ENCODE results near the gene CNMD.

CNMD gene

DNA sequence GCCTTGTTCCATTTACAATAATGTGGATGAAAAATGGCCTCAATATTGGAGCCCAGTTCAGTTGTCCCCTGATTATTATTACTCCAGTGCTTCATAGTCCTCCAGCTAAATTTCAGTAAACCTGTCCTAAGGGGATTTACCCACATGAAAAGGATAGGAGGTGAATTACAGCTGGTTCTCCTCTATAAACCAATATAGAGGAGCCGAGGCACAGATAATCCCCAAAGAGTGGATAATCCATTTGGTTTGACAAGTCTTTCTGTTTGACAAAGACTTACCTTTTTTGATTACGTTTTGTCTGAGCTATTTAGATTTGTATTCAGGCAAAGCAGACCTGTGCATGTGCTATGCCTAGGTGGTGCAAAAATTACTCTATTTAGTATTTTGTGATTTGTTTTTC is 2.7 kb downstream of the CNMD start:
- ATAC-seq (ENCODE audit: insufficient read depth, low read depth) = no peak
- TF ChIP-seq, protein P1, sequence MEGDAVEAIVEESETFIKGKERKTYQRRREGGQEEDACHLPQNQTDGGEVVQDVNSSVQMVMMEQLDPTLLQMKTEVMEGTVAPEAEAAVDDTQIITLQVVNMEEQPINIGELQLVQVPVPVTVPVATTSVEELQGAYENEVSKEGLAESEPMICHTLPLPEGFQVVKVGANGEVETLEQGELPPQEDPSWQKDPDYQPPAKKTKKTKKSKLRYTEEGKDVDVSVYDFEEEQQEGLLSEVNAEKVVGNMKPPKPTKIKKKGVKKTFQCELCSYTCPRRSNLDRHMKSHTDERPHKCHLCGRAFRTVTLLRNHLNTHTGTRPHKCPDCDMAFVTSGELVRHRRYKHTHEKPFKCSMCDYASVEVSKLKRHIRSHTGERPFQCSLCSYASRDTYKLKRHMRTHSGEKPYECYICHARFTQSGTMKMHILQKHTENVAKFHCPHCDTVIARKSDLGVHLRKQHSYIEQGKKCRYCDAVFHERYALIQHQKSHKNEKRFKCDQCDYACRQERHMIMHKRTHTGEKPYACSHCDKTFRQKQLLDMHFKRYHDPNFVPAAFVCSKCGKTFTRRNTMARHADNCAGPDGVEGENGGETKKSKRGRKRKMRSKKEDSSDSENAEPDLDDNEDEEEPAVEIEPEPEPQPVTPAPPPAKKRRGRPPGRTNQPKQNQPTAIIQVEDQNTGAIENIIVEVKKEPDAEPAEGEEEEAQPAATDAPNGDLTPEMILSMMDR (IDR thresholded peaks at IDR 0.05; ENCODE audit: borderline replicate concordance, extremely low read depth, low read length, poor library complexity, severe bottlenecking) = no peak
- TF ChIP-seq EZH2 (IDR thresholded peaks at IDR 0.05; ENCODE audit: borderline replicate concordance, low read depth, low read length, severe bottlenecking) = no peak
- Histone ChIP-seq H2AFZ (ENCODE audit: low read depth, low read length) (no peak overlapping the region), H3K9ac (ENCODE audit: low read depth, low read length) (no peak overlapping the region), H3K27me3 (ENCODE audit: insufficient read depth, low read length, poor library complexity) (no peaks in the 10 kb centered on the region), H3K4me1 (ENCODE audit: insufficient read depth, low read length) (no peaks in the 10 kb centered on the region), H3K4me3 (ENCODE audit: low read depth in 1 of 2, low read length in 2 of 2) (no peak overlapping the region), H3K9me3 (ENCODE audit: insufficient read depth, low read length, severe bottlenecking) (no peaks in the 10 kb centered on the region), H4K20me1 (ENCODE audit: insufficient read depth, low read length) (no peaks in the 10 kb centered on the region), H3K4me2 (ENCODE audit: insufficient read depth, low read length) (no peak overlapping the region), H3K79me2 (ENCODE audit: insufficient read depth, low read length) (no peaks in the 10 kb centered on the region), H3K36me3 (ENCODE audit: insufficient read depth, low read length) (no peaks in the 10 kb centered on the region), H3K27ac (ENCODE audit: low read length) (no peak overlapping the region)
- DNase-seq = no peak

DNA sequence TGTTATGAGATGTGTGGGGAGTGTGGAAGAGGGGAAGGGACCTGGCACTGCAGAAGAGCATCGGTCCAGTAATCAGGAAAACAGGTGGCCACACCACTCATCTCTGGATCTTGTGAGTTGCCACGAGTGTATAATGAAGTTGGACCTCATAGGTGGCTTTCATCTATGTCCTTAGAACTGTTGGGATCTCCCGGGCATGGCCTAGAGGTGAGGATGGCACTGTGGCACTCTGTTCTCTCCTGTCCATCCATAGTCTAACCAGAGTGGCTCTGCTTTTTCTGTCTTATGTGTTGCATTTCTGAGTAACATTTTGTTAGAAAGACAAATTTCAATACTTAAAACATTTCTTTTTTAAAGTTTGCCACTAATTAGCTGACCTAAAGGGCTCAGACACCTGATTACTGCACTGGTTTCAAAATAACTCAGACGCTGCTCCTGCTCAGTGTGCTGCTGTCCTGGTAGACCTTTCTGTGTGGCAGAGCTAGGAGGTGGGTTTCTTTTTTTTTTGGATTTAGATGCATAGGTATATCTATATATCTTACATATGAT is 5.5 kb downstream of the CNMD start:
- TF ChIP-seq EZH2 (IDR thresholded peaks at IDR 0.05; ENCODE audit: borderline replicate concordance, low read depth, low read length, severe bottlenecking) = no peak
- TF ChIP-seq, protein P1 (IDR thresholded peaks at IDR 0.05; ENCODE audit: borderline replicate concordance, extremely low read depth, low read length, poor library complexity, severe bottlenecking) = no peak
- Histone ChIP-seq H3K4me3 (ENCODE audit: low read depth in 1 of 2, low read length in 2 of 2) (no peak overlapping the region), H3K27ac (ENCODE audit: low read length) (no peak overlapping the region), H3K9me3 (ENCODE audit: insufficient read depth, low read length, severe bottlenecking) (no peaks in the 10 kb centered on the region), H3K27me3 (ENCODE audit: insufficient read depth, low read length, poor library complexity) (no peaks in the 10 kb centered on the region), H3K79me2 (ENCODE audit: insufficient read depth, low read length) (no peaks in the 10 kb centered on the region), H3K36me3 (ENCODE audit: insufficient read depth, low read length) (no peaks in the 10 kb centered on the region), H3K9ac (ENCODE audit: low read depth, low read length) (no peak overlapping the region), H3K4me2 (ENCODE audit: insufficient read depth, low read length) (no peak overlapping the region), H2AFZ (ENCODE audit: low read depth, low read length) (no peak overlapping the region), H3K4me1 (ENCODE audit: insufficient read depth, low read length) (no peaks in the 10 kb centered on the region), H4K20me1 (ENCODE audit: insufficient read depth, low read length) (no peaks in the 10 kb centered on the region)
- ATAC-seq (ENCODE audit: insufficient read depth, low read depth) (no peak), DNase-seq (no peak)

DNA sequence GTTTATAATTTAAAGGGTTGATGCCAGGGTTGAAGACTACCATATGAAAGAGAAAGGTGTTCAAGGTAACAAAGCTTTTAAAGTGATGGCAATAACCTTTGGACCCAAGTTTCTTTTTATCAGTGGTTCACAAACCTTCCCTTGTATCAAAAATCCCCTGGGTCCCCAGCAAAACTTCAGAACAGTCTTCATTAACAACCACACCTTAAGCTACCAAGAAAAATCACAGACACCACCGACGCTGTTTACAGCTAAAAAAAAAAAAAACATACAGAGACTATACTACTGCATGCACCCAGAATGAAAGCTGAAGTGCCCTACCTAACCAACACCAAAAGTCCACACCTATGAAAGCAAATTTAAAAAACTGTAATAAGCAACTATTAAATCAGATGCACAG is 13.4 kb downstream of the CNMD start:
- H3K4me3 ChIP-seq (ENCODE audit: low read depth in 1 of 2, low read length in 2 of 2) = no peak overlapping the region
- H2AFZ ChIP-seq (ENCODE audit: low read depth, low read length) = no peak overlapping the region
- no peak for DNase-seq
- H3K9ac ChIP-seq (ENCODE audit: low read depth, low read length) = no peak overlapping the region
- ATAC-seq (ENCODE audit: insufficient read depth, low read depth) = no peak
- no peaks in the 10 kb centered on the region for H4K20me1 ChIP-seq (ENCODE audit: insufficient read depth, low read length)
- H3K4me2 ChIP-seq (ENCODE audit: insufficient read depth, low read length) = no peak overlapping the region
- no peaks in the 10 kb centered on the region for H3K36me3 ChIP-seq (ENCODE audit: insufficient read depth, low read length)
- H3K27me3 ChIP-seq (ENCODE audit: insufficient read depth, low read length, poor library complexity) = no peaks in the 10 kb centered on the region
- TF ChIP-seq, protein P1 (IDR thresholded peaks at IDR 0.05; ENCODE audit: borderline replicate concordance, extremely low read depth, low read length, poor library complexity, severe bottlenecking) = no peak
- TF ChIP-seq EZH2 (IDR thresholded peaks at IDR 0.05; ENCODE audit: borderline replicate concordance, low read depth, low read length, severe bottlenecking) = no peak
- H3K27ac ChIP-seq (ENCODE audit: low read length) = no peak overlapping the region
- no peaks in the 10 kb centered on the region for H3K4me1 ChIP-seq (ENCODE audit: insufficient read depth, low read length)
- no peaks in the 10 kb centered on the region for H3K79me2 ChIP-seq (ENCODE audit: insufficient read depth, low read length)
- no peaks in the 10 kb centered on the region for H3K9me3 ChIP-seq (ENCODE audit: insufficient read depth, low read length, severe bottlenecking)

DNA sequence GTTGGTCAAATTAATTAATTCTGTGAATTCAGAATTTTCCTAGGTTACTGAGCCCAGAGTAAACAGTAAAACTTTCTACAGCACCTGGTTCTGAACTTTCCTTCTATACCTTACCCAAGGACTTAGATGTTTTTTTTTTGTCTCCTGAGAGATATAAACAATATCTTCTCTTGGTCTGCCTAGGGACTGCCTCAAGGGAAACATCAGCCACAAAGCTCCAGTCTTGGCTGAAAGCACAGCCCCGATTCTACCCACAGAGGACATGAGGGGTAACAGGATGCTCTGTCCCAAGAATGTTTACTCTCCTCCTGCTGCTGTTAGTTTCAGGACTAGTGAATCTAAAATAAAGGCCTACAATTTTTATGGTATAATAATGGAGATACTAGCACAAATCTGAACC is 14.3 kb downstream of the CNMD start:
- Histone ChIP-seq H2AFZ (ENCODE audit: low read depth, low read length) (no peak overlapping the region), H3K4me2 (ENCODE audit: insufficient read depth, low read length) (no peak overlapping the region), H3K9me3 (ENCODE audit: insufficient read depth, low read length, severe bottlenecking) (no peaks in the 10 kb centered on the region), H3K36me3 (ENCODE audit: insufficient read depth, low read length) (no peaks in the 10 kb centered on the region), H3K79me2 (ENCODE audit: insufficient read depth, low read length) (no peaks in the 10 kb centered on the region), H3K27ac (ENCODE audit: low read length) (no peak overlapping the region), H4K20me1 (ENCODE audit: insufficient read depth, low read length) (no peaks in the 10 kb centered on the region), H3K27me3 (ENCODE audit: insufficient read depth, low read length, poor library complexity) (no peaks in the 10 kb centered on the region), H3K9ac (ENCODE audit: low read depth, low read length) (no peak overlapping the region), H3K4me1 (ENCODE audit: insufficient read depth, low read length) (no peaks in the 10 kb centered on the region), H3K4me3 (ENCODE audit: low read depth in 1 of 2, low read length in 2 of 2) (no peak overlapping the region)
- no peak for DNase-seq
- no peak for ATAC-seq (ENCODE audit: insufficient read depth, low read depth)
- TF ChIP-seq, protein P1 (IDR thresholded peaks at IDR 0.05; ENCODE audit: borderline replicate concordance, extremely low read depth, low read length, poor library complexity, severe bottlenecking) = no peak
- no peak for TF ChIP-seq EZH2 (IDR thresholded peaks at IDR 0.05; ENCODE audit: borderline replicate concordance, low read depth, low read length, severe bottlenecking)

Data from DND-41 (cell line).